Measurements from ENCODE around the gene TSPAN7.

Gene TSPAN7

GRCh38 chrX:38643903-38644302 is 82.6 kb downstream of the TSPAN7 start:
- DNase-seq (ENCODE audit: low read depth, low spot score) = no peak
- TF ChIP-seq, protein P1, sequence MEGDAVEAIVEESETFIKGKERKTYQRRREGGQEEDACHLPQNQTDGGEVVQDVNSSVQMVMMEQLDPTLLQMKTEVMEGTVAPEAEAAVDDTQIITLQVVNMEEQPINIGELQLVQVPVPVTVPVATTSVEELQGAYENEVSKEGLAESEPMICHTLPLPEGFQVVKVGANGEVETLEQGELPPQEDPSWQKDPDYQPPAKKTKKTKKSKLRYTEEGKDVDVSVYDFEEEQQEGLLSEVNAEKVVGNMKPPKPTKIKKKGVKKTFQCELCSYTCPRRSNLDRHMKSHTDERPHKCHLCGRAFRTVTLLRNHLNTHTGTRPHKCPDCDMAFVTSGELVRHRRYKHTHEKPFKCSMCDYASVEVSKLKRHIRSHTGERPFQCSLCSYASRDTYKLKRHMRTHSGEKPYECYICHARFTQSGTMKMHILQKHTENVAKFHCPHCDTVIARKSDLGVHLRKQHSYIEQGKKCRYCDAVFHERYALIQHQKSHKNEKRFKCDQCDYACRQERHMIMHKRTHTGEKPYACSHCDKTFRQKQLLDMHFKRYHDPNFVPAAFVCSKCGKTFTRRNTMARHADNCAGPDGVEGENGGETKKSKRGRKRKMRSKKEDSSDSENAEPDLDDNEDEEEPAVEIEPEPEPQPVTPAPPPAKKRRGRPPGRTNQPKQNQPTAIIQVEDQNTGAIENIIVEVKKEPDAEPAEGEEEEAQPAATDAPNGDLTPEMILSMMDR (IDR thresholded peaks at IDR 0.05; ENCODE audit: low read depth, low read length) = no peak
- in situ Hi-C loops (cut with HindIII; ENCODE audit: low sequenced_read_pairs) = no loop called here
- H3K4me3 ChIP-seq (ENCODE audit: low read depth, low read length) = no peak overlapping the region

DNA sequence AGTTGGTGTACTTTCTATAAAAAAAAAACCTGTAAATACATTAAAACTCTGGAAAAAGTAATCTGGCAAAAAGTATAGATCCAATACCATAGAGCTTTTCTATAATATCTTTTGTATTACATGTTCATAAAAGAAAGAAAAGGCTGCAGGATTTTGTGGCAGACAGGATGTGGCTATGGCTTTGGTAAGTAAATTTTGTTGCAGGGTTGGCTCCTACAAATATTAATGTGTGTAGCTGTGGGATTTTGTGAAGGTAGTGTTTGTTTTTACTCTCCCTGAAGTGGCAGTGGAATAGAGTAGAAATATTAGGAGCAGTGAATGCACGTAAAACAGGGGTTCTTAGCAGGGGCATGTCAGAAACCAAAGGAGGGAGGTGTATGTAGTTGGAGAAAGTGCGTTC is 84.8 kb downstream of the TSPAN7 start:
- DNase-seq (ENCODE audit: low read depth, low spot score) = no peak
- in situ Hi-C loops (cut with HindIII; ENCODE audit: low sequenced_read_pairs) = no loop called here
- no peak overlapping the region for H3K4me3 ChIP-seq (ENCODE audit: low read depth, low read length)
- TF ChIP-seq, protein P1 (IDR thresholded peaks at IDR 0.05; ENCODE audit: low read depth, low read length) = no peak

- no peak overlapping the region for H3K4me3 ChIP-seq (ENCODE audit: low read depth, low read length)
- in situ Hi-C loops (cut with HindIII; ENCODE audit: low sequenced_read_pairs) = no loop called here
- TF ChIP-seq, protein P1 (IDR thresholded peaks at IDR 0.05; ENCODE audit: low read depth, low read length) = no peak
- no peak for DNase-seq (ENCODE audit: low read depth, low spot score)
Measured at GRCh38 chrX:38649221-38649620, 87.9 kb downstream of the TSPAN7 start.

- no peak overlapping the region for H3K4me3 ChIP-seq (ENCODE audit: low read depth, low read length)
- in situ Hi-C loops (cut with HindIII; ENCODE audit: low sequenced_read_pairs) = no loop called here
- TF ChIP-seq, protein P1 (IDR thresholded peaks at IDR 0.05; ENCODE audit: low read depth, low read length) = no peak
- no peak for DNase-seq (ENCODE audit: low read depth, low spot score)
Measured at GRCh38 chrX:38649674-38650647, 88.6 kb downstream of the TSPAN7 start.

GRCh38 chrX:38651625-38652601 is 90.6 kb downstream of the TSPAN7 start:
- DNase-seq (ENCODE audit: low read depth, low spot score) = no peak
- no peak overlapping the region for H3K4me3 ChIP-seq (ENCODE audit: low read depth, low read length)
- TF ChIP-seq, protein P1 (IDR thresholded peaks at IDR 0.05; ENCODE audit: low read depth, low read length) = no peak
- in situ Hi-C loops (cut with HindIII; ENCODE audit: low sequenced_read_pairs) = no loop called here

GRCh38 chrX:38652934-38653442 is 91.6 kb downstream of the TSPAN7 start:
- DNase-seq (ENCODE audit: low read depth, low spot score) = no peak
- H3K4me3 ChIP-seq (ENCODE audit: low read depth, low read length) = no peak overlapping the region
- TF ChIP-seq, protein P1 (IDR thresholded peaks at IDR 0.05; ENCODE audit: low read depth, low read length) = no peak
- in situ Hi-C loops (cut with HindIII; ENCODE audit: low sequenced_read_pairs) = no loop called here
